Activated naive CD8-positive, alpha-beta T cell treated with anti-CD3 and anti-CD28 coated beads for 36 hours (primary cell): ENCODE measurements around the gene SNX11. TPM values are rescaled to one million over a fixed set of nuclear protein-coding genes. Genes with fewer than 3 reads are reported as not detected.
A peak's percentile ranks its signal among the peaks of the same experiment; 100 is the strongest.
"Not testable (repeated sequence)": the region's sequence is repeated elsewhere in the genome, so short reads cannot be mapped to it uniquely, and the experiment has no call there.

Experiments
- DNase-seq: peaks from one replicate; pipeline ENCODE4 v3.0.0; 2021
- H3K27ac Mint-ChIP-seq: one replicate; pipeline ENCODE4 v1.8.0; 2022; ENCODE audit warnings: mild to moderate bottlenecking, moderate library complexity, mixed read lengths
- H3K27me3 Mint-ChIP-seq: one replicate; pipeline ENCODE4 v1.8.0; 2022; ENCODE audit warnings: mild to moderate bottlenecking, mixed read lengths
- H3K36me3 Mint-ChIP-seq: one replicate; pipeline ENCODE4 v1.8.0; 2021; ENCODE audit warnings: mild to moderate bottlenecking, mixed read lengths
- H3K4me1 Mint-ChIP-seq: one replicate; pipeline ENCODE4 v1.8.0; 2021; ENCODE audit warnings: mixed read lengths
- H3K4me3 Mint-ChIP-seq: one replicate; pipeline ENCODE4 v1.8.0; 2022; ENCODE audit warnings: mild to moderate bottlenecking, moderate library complexity, mixed read lengths
- H3K9me3 Mint-ChIP-seq: one replicate; pipeline ENCODE4 v1.8.0; 2022; ENCODE audit warnings: mixed read lengths
- total RNA-seq, 2 experiments: library from RNA; stranded (reverse); gene quantifications; one replicate each; pipeline ENCODE4 v1.2.3, GENCODE V29; 2021

The SNX11 gene
- total RNA-seq, 2 experiments from 2014 or later: 32.0 to 33.1 TPM

- no peaks in the 10 kb centered on the region for H3K27me3 Mint-ChIP-seq
- H3K27ac Mint-ChIP-seq: no peak overlapping the region
- H3K4me1 Mint-ChIP-seq: no peaks in the 10 kb centered on the region
- H3K9me3 Mint-ChIP-seq: no peaks in the 10 kb centered on the region
- DNase-seq: peak; percentile 62
- H3K4me3 Mint-ChIP-seq: no peak overlapping the region
- peaks cover 3% of the 10 kb centered on the region for H3K36me3 Mint-ChIP-seq
Measured at GRCh38 chr17:48074322-48075081, 33.1 kb upstream of the SNX11 start.

GRCh38 chr17:48077152-48077551 lies 30.4 kb upstream of the SNX11 start:
- not testable (repeated sequence) for H3K36me3 Mint-ChIP-seq, H3K27ac Mint-ChIP-seq, H3K4me1 Mint-ChIP-seq, DNase-seq, H3K27me3 Mint-ChIP-seq, H3K9me3 Mint-ChIP-seq, H3K4me3 Mint-ChIP-seq

- no peak overlapping the region for H3K4me3 Mint-ChIP-seq
- no peak for DNase-seq
- no peaks in the 10 kb centered on the region for H3K36me3 Mint-ChIP-seq
- no peaks in the 10 kb centered on the region for H3K9me3 Mint-ChIP-seq
- H3K4me1 Mint-ChIP-seq: peaks cover 3% of the 10 kb centered on the region
- H3K27me3 Mint-ChIP-seq: no peaks in the 10 kb centered on the region
- no peak overlapping the region for H3K27ac Mint-ChIP-seq
Measured at GRCh38 chr17:48081858-48082257, 25.7 kb upstream of the SNX11 start.

GRCh38 chr17:48084932-48085331 lies 22.6 kb upstream of the SNX11 start:
- H3K36me3 Mint-ChIP-seq: no peaks in the 10 kb centered on the region
- H3K27me3 Mint-ChIP-seq: no peaks in the 10 kb centered on the region
- no peaks in the 10 kb centered on the region for H3K9me3 Mint-ChIP-seq
- no peak overlapping the region for H3K27ac Mint-ChIP-seq
- peaks cover 3% of the 10 kb centered on the region for H3K4me1 Mint-ChIP-seq
- no peak overlapping the region for H3K4me3 Mint-ChIP-seq
- DNase-seq: no peak

GRCh38 chr17:48093341-48094045 lies 14.1 kb upstream of the SNX11 start:
- H3K36me3 Mint-ChIP-seq: peaks cover 6% of the 10 kb centered on the region
- DNase-seq: no peak
- no peaks in the 10 kb centered on the region for H3K27me3 Mint-ChIP-seq
- peaks cover 13% of the 10 kb centered on the region for H3K4me1 Mint-ChIP-seq
- H3K4me3 Mint-ChIP-seq: no peak overlapping the region
- no peak overlapping the region for H3K27ac Mint-ChIP-seq
- no peaks in the 10 kb centered on the region for H3K9me3 Mint-ChIP-seq

GRCh38 chr17:48095611-48096010 lies 12.0 kb upstream of the SNX11 start:
- peaks cover 6% of the 10 kb centered on the region for H3K36me3 Mint-ChIP-seq
- H3K4me1 Mint-ChIP-seq: peaks cover 20% of the 10 kb centered on the region
- no peaks in the 10 kb centered on the region for H3K9me3 Mint-ChIP-seq
- DNase-seq: no peak
- H3K4me3 Mint-ChIP-seq: no peak overlapping the region
- H3K27me3 Mint-ChIP-seq: no peaks in the 10 kb centered on the region
- H3K27ac Mint-ChIP-seq: no peak overlapping the region

- Mint-ChIP-seq H3K27ac (no peak overlapping the region), H3K27me3 (no peaks in the 10 kb centered on the region), H3K36me3 (peaks cover 6% of the 10 kb centered on the region), H3K4me1 (peaks cover 34% of the 10 kb centered on the region), H3K9me3 (peaks cover 4% of the 10 kb centered on the region), H3K4me3 (peak overlapping the region; percentile 100)
- DNase-seq: no peak
Measured at GRCh38 chr17:48100160-48100559, 7.4 kb upstream of the SNX11 start.

- peaks cover 4% of the 10 kb centered on the region for H3K9me3 Mint-ChIP-seq
Measured at GRCh38 chr17:48100591-48101011, 7.0 kb upstream of the SNX11 start.

GRCh38 chr17:48101012-48101720 lies 6.4 kb upstream of the SNX11 start, which contains the start of gene CBX1:
TSS of gene CBX1 (minus strand) at chr17:48101478. CDS start at chr17:48077004, 24,474 bp downstream.
- peak; percentile 97 for DNase-seq
- peaks cover 26% of the 10 kb centered on the region for H3K4me1 Mint-ChIP-seq
- H3K9me3 Mint-ChIP-seq: peaks cover 4% of the 10 kb centered on the region
- H3K27ac Mint-ChIP-seq: peak within 1 kb of the TSS; percentile 90
- peaks cover 6% of the 10 kb centered on the region for H3K36me3 Mint-ChIP-seq
- H3K4me3 Mint-ChIP-seq: peak within 1 kb of the TSS; percentile 100
- no peaks in the 10 kb centered on the region for H3K27me3 Mint-ChIP-seq

More at GRCh38 chr17:48100591-48101011, 7.0 kb upstream of the SNX11 start:
- Mint-ChIP-seq H3K4me3 (peak overlapping the region; percentile 100), H3K36me3 (peaks cover 6% of the 10 kb centered on the region), H3K27me3 (no peaks in the 10 kb centered on the region), H3K4me1 (peaks cover 31% of the 10 kb centered on the region), H3K27ac (peak overlapping the region; percentile 90)
- DNase-seq: no peak

- Mint-ChIP-seq H3K36me3 (peaks cover 6% of the 10 kb centered on the region), H3K27me3 (no peaks in the 10 kb centered on the region), H3K27ac (no peak overlapping the region), H3K4me3 (peak overlapping the region; percentile 68), H3K4me1 (peaks cover 25% of the 10 kb centered on the region), H3K9me3 (peaks cover 4% of the 10 kb centered on the region)
- no peak for DNase-seq
Measured at GRCh38 chr17:48102043-48102750, 5.4 kb upstream of the SNX11 start.

GRCh38 chr17:48102798-48103715 lies 4.5 kb upstream of the SNX11 start:
- peaks cover 23% of the 10 kb centered on the region for H3K4me1 Mint-ChIP-seq
- peaks cover 4% of the 10 kb centered on the region for H3K9me3 Mint-ChIP-seq
- DNase-seq: peak; percentile 32
- no peak overlapping the region for H3K27ac Mint-ChIP-seq
- H3K4me3 Mint-ChIP-seq: peak overlapping the region; percentile 52
- H3K36me3 Mint-ChIP-seq: peaks cover 6% of the 10 kb centered on the region
- H3K27me3 Mint-ChIP-seq: no peaks in the 10 kb centered on the region

- H3K4me1 Mint-ChIP-seq: peaks cover 31% of the 10 kb centered on the region
- H3K27ac Mint-ChIP-seq: no peak overlapping the region
- H3K4me3 Mint-ChIP-seq: no peak overlapping the region
- H3K36me3 Mint-ChIP-seq: peaks cover 6% of the 10 kb centered on the region
- H3K27me3 Mint-ChIP-seq: no peaks in the 10 kb centered on the region
- H3K9me3 Mint-ChIP-seq: peaks cover 4% of the 10 kb centered on the region
- DNase-seq: no peak
Measured at GRCh38 chr17:48104440-48104839, 3.1 kb upstream of the SNX11 start.

- Mint-ChIP-seq H3K4me3 (peak overlapping the region; percentile 99), H3K36me3 (peaks cover 13% of the 10 kb centered on the region), H3K27ac (peak overlapping the region; percentile 97), H3K4me1 (peaks cover 44% of the 10 kb centered on the region), H3K27me3 (no peaks in the 10 kb centered on the region), H3K9me3 (peaks cover 4% of the 10 kb centered on the region)
- no peak for DNase-seq
Measured at GRCh38 chr17:48106802-48107136, 797 bp upstream of the SNX11 start.

GRCh38 chr17:48110761-48111160 lies 3.2 kb downstream of the SNX11 start:
- Mint-ChIP-seq H3K4me3 (peak overlapping the region; percentile 43), H3K4me1 (peaks cover 49% of the 10 kb centered on the region), H3K9me3 (peaks cover 3% of the 10 kb centered on the region), H3K27me3 (no peaks in the 10 kb centered on the region), H3K36me3 (peaks cover 31% of the 10 kb centered on the region), H3K27ac (peak overlapping the region; percentile 89)
- DNase-seq: no peak
